Measurements from ENCODE around the gene INMT. TPM values are rescaled to one million over a fixed set of nuclear protein-coding genes. Genes with fewer than 3 reads are reported as not detected.
"Not testable (repeated sequence)": the region's sequence is repeated elsewhere in the genome, so short reads cannot be mapped to it uniquely, and the experiment has no call there.

Gene INMT
- polyA plus RNA-seq, result 100 to 1,000 TPM in 1 of 3 donors, 1 to 10 TPM in 2; 2.1 to 191 (median 4.8) TPM

DNA sequence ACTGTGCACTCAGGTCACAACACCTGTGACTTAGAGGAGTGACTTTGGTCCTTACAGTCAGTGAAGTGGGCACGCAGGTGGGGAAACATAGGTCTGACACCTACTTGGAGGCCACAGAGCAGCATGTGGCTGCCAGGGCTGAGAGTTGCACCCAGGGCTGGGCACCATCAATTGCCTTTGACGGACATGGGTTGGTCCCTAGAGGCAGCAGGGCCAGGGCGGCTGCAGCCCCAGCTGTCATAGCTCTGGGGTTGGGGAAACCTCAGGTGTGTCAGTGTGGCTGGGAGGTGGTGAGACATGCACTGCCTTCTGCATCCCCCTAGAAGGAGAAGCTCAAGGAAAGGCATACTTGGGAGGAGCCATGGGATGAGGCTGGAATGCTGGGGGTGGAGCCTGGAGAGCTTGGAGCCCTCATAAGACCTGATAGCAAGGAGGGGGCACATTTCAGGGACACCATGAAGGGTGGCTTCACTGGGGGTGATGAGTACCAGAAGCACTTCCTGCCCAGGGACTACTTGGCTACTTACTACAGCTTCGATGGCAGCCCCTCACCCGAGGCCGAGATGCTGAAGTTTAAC lies at the start of gene INMT:
TSS of gene INMT (plus strand) at position 440 of the 578 bp plus-strand sequence. CDS start at position 456, 16 bp downstream.
- 53 to 60% (median 60%) methylated on average over 6 of the region's 6 CpGs for WGBS, 3 donors
- H3K27ac ChIP-seq (ENCODE audit: low read depth, low read length), result peak within 1 kb of the TSS; percentile 22

DNA sequence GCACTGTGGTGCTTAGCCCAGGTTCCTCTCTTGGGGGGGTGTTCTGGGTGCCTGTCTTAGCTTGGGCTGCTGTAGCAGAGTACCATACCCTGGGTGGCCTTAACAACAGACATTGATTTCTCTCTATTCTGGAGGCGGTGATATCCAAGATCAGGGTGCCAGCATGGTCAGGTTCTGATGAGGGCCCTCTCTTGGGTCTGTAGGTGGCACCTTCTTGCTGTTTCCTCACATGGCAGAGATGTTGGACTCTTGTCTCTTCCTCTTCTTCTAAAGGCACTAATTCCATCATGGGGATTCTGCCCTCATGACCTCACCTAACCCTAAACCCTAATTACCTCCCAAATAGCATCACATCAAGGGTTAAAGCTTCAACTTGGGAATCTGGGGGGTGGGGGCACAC lies 49.7 kb upstream of the INMT start:
- 79 to 91% (median 87%) methylated on average over 1 of the region's 1 CpG for WGBS, 3 donors
- no peak overlapping the region for H3K27ac ChIP-seq (ENCODE audit: low read depth, low read length)

DNA sequence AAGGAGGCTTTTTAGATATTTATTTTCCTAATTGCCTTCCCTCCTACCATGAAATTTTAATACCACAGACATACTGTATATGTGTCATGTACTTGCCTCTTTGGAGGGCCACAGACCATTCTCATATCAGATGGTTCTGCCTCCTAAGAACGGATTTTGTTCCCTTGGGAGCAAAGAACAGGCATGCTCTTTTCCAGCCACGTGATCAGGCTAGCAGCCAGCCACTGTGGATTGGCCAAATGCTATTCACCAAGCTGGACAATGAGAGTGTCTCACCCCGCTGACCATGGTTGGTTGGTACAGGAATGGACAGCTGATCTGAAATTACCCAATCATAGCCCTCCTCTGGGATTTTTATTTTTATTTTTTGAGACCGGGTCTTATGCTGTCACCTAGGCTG lies 48.2 kb upstream of the INMT start:
- WGBS, 3 donors, result 70 to 77% (median 75%) methylated on average over 4 of the region's 4 CpGs
- H3K27ac ChIP-seq (ENCODE audit: low read depth, low read length), result no peak overlapping the region

DNA sequence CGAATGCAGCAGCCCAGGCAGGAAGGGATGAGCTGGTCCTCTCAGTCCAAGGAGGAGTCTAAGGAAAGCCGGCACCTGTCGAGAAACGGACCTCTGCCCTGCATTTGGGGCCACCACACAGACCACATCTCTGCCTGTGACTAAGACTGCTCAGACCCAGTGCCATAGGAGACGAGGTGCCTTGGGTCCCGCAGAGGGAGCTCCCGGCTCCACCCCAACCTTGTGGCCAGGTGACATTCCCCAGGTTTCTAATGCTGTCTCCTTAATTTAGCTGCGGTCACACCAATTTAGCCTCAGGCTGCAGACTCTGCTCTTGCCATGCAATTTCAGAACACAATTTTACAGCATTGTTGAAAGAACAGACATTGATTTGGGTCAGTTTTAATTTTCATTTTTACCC lies 46.9 kb upstream of the INMT start:
- 84 to 97% (median 87%) methylated on average over 8 of the region's 8 CpGs for WGBS, 3 donors
- no peak overlapping the region for H3K27ac ChIP-seq (ENCODE audit: low read depth, low read length)

DNA sequence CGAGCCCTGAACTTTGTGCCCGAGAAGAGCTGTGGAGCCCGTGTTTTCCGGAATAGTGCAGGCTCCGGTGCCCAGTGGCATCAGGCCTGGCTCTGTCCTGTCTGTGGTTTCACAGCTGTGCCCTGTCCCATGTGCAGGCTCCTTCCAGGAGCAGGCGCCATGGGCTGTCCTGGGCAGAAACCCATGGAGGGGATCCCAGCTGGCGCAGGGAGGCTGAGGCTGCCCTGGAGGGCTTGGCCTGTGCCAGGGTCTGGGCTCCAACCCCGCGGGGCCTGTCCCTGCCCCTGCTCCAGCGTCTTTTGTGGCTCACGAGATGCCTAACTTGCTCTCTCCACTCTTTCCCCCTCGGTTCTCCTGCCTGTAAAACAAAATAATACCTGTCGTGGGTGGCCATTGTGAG lies 46.3 kb upstream of the INMT start:
- 87 to 93% (median 89%) methylated on average over 13 of the region's 13 CpGs for WGBS, 3 donors
- H3K27ac ChIP-seq (ENCODE audit: low read depth, low read length), result no peak overlapping the region

DNA sequence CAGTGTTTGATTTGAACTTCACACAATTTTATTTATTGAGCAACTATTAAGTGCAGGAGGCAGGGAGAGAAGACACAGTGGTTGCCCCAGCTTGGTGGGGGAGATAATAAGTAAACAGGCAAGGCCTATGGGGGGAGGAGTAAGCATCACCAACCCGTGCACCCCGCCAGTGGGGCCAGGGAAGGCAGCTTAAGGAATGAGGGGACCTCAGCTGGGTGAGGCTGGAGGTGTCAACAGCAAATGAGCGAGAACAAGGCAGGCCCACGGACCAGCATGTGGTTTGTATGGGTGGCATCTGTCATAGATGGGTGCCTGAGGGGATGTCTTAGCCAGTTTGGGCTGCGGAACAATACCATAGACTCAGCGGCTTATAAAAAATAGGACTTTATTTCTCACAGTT lies 45.6 kb upstream of the INMT start:
- 92 to 99% (median 94%) methylated on average over 6 of the region's 6 CpGs for WGBS, 3 donors
- no peak overlapping the region for H3K27ac ChIP-seq (ENCODE audit: low read depth, low read length)

DNA sequence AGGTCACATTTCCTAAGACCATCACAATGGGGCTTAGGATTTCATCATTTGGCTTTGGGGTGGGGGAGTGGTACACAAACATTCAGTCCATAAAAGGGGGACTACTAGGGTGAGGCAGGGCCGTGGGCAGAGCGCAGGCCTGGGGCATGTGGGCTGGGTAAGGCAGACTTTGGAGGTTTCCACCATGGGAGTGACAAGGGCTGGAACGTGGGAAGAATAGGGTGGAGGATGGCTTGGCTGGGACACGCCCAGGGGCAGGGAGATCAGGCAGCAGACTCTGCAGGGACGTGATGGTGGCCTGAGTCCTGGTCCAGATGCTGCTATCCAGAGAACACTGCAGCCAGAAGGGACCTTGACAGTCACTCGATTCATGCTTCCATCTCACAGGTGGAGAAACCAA lies 45.0 kb upstream of the INMT start:
- 75 to 84% (median 78%) methylated on average over 6 of the region's 6 CpGs for WGBS, 3 donors
- H3K27ac ChIP-seq (ENCODE audit: low read depth, low read length), result no peak overlapping the region

DNA sequence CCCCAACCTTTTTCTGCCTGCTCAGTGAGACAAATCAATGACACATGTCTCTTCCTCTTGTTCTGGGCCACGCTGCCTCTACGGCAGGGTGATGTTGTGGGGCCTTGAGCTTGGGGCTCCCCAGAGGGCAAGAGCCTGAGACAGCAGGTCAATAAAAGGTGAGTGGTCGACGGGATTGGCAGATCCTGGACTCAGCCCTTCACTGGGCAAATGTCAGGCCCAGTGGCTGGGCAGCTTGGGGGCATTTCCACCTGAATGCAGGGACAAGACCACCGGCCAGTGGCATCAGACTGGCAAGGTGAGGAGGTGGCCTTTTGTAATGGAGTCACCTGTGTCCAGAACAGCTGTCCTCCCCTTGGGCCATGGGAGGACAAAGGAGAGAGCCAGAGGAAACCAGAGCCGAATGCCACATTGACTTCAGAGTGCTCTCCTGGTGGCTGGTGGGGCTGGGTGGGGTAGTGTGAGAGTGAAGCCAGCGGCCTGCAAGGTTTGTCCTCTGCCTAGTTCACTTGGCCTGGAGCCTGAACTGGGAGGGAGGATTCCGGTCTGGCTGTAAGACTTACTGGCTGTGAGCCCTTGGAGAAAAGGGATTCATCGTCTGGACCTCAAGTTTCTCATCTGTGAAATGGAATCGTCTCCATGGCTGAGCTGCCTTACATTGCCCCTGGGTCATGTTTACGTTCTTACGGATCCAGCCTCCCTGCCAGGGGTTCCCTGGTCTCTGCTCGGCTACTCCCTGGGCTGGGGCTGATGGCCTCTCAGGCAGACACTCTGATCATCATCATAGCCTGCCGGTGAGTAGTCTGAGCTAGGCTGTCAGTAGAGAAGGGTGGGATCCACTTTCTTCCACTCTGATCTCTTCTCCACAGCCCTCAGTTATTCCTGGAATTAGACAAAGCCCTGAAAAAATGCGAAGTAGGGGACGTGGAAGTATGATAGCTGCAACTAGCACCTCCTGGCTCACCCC lies 44.3 kb upstream of the INMT start:
- H3K27ac ChIP-seq (ENCODE audit: low read depth, low read length), result no peak overlapping the region
- 58 to 64% (median 59%) methylated on average over 16 of the region's 16 CpGs for WGBS, 3 donors

DNA sequence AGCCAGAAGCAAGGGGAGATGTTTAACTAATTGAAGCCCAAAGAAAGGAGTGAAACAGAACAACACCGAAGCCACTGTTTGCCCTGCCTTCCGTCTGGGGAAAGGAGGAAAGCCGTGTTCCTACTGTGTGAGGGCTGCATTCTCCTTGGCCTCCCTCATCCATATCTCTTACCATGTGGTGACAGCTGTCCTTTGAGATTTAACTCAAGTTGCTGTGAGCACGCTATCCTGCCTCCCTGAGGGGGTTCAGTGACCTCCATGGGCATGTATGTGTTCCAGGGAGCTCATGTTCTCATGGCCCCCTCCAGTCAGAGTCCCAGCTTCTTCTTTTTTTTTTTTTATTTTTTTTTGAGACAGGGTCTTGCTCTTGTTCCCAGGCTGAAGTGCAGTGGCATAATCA lies 43.5 kb upstream of the INMT start:
- WGBS, 3 donors, result 69 to 79% (median 74%) methylated on average over 4 of the region's 4 CpGs
- H3K27ac ChIP-seq (ENCODE audit: low read depth, low read length), result no peak overlapping the region

DNA sequence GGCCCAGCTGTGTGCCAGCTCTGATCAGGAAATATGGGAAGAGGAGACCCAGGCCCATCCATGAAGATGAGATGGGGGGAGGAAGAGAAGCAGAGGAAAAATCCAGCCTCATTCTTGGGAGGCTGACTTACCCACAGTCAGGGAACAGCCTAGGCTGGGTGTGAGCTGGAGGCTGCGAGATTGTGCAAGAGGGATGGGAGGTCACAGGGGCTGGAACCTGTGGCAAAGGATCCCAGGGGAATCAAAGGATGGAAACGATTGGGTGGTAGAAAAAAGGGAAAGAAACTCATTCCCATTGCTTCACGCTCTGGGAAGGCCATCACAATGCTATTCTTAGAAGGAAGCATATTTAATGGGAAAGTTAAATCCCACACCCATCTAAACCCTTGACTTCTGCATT lies 43.0 kb upstream of the INMT start:
- WGBS, 3 donors, result 52 to 79% (median 67%) methylated on average over 3 of the region's 3 CpGs

DNA sequence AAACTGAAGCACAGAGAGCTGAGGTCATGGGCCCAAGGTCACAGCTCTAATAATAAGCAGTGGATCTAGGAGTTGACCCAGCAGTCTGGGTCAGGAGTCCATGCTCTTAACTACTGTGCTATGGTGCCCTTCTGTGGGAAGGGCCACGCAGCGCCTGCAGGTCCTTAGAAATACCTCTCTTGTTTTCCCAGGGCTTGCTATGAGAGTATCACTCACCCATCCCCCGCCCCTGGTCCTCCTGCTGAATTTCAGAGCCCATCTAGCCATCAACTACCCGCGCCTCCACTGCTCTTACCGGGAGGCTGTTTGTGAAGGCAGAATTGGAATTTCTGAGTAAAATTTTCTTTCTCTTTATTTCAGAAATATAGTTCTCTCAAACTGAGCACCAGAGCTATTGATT lies 42.4 kb upstream of the INMT start:
- WGBS, 3 donors, result 73 to 88% (median 81%) methylated on average over 6 of the region's 6 CpGs
- H3K27ac ChIP-seq (ENCODE audit: low read depth, low read length), result no peak overlapping the region

More for the DNA sequence above, 43.0 kb upstream of the INMT start:
- H3K27ac ChIP-seq (ENCODE audit: low read depth, low read length), result no peak overlapping the region

DNA sequence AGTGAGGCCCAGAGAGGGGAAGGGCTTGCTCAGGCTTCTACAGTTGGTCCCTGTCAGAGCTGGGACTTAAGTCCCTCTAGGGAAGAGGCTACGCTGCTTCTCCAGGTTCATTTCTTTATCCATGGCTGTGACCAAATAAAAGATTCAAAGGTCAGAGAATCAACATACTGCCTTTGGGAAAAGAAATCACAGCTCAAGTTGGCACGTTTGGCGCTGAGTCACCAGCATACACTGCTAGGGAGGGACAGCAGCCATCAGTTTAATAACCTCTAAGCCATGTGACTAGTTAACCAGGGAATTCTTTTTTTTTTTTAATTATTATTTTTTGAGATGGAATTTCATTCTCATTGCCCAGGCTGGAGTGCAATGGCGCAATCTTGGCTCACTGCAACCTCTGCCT lies 41.3 kb upstream of the INMT start:
- 70 to 84% (median 75%) methylated on average over 4 of the region's 4 CpGs for WGBS, 3 donors
- H3K27ac ChIP-seq (ENCODE audit: low read depth, low read length), result no peak overlapping the region

DNA sequence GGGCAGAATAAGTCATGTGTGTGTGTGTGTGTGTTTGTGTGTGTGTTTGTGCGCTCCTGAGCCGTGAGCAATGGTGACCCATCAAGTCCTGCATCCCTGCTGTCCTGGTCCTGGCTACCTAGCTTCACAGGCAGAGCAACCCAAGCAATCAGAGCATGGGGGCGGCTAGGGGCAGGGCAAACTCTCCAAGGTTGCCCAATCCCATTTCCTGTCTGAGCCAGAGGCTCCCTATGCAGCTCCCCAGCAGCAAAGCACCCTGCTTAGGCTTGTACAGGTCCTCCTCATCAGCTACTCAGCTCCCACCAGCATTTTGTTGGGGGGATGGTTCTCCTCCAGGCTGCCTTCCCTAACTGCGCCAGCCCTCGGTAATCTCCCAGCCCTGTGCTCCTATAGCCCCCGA lies 38.5 kb upstream of the INMT start:
- 76 to 87% (median 85%) methylated on average over 6 of the region's 6 CpGs for WGBS, 3 donors
- H3K27ac ChIP-seq (ENCODE audit: low read depth, low read length), result no peak overlapping the region

DNA sequence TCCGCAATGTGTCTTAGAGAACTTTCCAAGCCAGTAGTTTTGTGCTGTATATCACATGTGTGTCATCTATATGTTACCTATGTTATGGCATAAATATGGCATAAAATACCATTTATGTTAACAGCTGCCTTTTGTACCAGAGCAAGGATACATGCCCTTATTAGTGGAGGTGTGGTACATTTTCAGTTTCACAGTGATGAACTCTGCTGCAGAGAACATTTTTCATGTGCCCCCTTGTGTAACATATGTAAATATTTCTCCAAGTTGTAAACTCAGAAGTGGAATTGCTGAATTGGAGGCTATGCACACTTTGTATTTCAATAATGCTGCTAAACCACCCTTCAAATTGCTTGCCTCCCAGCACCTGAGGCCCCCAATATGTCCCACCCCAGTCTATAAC lies 37.8 kb upstream of the INMT start:
- no peak overlapping the region for H3K27ac ChIP-seq (ENCODE audit: low read depth, low read length)
- 94 to 100% (median 99%) methylated on average over 1 of the region's 1 CpG for WGBS, 3 donors

DNA sequence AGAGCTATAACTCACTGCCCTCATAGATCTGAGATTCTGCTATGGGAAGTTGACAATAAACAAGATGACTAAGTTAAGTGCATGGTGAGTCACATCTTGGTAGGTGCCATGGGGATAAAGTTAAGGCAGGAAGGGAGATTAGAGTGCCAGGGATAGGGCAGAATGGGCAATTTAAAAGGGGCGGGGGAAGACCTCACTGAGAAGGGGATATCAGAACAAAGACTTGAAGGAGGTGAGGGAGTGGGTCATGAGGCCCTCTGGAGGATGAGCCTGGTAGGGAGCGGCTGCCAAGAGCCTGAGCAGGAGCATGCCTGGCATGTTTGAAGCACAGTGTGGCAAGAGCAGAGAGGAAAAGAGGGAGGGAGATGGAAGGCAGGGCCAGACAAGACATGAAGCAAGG lies 34.8 kb upstream of the INMT start:
- WGBS, 3 donors, result 77 to 85% (median 84%) methylated on average over 2 of the region's 2 CpGs
- no peak overlapping the region for H3K27ac ChIP-seq (ENCODE audit: low read depth, low read length)

DNA sequence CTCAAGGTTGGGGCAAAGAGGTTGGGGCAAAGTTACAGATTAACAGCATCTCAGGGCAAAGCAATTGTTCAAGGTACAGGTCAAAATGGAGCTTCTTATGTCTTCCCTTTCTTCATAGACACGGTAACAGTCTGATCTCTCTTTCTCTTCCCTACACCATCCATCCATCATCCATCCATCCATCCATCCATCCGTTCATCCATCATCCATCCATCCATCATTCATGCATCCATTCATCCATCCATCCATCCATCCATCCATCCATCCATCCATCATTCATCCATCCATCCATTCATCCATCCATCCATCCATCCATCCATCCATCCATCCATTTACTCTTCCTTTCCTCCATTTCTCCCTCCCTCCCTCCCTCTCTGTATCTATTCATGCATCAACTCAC lies 32.5 kb upstream of the INMT start:
- WGBS, 3 donors, result 90 to 98% (median 93%) methylated on average over 2 of the region's 2 CpGs

DNA sequence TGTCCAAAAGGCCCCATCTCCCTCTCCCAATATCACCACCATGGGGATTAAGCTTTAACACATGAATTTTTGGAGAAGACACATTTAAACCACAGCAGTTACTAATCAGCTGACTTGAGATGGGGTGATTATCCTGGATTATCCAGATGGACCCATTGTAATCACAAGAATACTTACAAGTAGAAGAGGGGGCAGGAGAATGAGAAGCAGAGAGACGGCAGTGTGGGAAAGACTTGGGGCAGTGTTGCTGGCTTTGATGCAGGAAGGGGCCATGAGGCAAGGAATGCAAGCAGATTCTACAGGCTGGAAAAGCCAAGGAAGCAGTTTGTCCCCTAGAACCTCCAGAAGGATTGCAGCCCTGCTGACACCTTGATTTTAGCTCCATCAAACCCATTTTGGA lies 30.7 kb upstream of the INMT start:
- 96 to 100% (median 97%) methylated on average over 1 of the region's 1 CpG for whole genome bisulfite sequencing, 3 donors

More for the DNA sequence above, 32.5 kb upstream of the INMT start:
- not testable (repeated sequence) for H3K27ac ChIP-seq (ENCODE audit: low read depth, low read length)

DNA sequence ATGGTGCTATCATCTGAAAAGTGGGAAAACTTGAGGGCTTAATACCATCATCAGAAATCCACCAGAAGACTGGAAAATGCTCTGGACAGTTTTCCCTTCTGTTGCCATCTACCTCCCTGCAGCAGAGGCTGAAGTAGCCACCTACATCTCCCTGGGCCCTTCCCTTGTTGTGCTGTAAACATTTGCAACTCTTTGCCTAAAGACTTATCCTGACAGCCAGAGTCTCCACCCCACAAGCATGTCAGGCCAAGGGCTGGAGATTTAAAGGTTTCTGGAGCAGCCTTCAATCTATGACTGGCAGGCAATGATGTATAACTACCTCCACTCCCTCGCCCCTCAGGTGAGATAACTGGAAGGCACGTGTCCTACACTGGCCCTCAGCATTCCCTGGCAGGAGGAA lies 29.7 kb upstream of the INMT start:
- WGBS, 3 donors, result 78 to 83% (median 81%) methylated on average over 2 of the region's 2 CpGs
- no peak overlapping the region for H3K27ac ChIP-seq (ENCODE audit: low read depth, low read length)

More for the DNA sequence above, 30.7 kb upstream of the INMT start:
- H3K27ac ChIP-seq (ENCODE audit: low read depth, low read length), result no peak overlapping the region

DNA sequence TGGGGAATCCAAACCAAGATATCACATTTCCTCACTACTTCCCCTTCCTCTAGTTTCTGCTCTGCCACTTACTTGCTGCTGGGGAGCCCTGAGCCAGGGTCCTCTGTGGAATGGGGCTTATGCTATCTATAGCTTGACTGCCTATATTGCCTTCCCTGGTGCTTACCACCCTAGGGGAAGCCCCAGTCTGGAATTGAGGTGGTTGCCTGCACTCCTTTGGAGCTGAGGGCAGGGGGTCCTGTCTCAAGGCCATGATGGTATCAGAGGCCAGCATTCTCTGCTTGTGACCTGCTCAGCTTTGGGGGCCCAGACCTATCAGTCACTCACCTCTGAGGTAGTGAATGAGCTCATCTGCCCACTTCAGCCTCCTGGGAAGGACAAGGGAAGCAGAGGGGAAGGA lies 29.3 kb upstream of the INMT start:
- no peak overlapping the region for H3K27ac ChIP-seq (ENCODE audit: low read depth, low read length)

DNA sequence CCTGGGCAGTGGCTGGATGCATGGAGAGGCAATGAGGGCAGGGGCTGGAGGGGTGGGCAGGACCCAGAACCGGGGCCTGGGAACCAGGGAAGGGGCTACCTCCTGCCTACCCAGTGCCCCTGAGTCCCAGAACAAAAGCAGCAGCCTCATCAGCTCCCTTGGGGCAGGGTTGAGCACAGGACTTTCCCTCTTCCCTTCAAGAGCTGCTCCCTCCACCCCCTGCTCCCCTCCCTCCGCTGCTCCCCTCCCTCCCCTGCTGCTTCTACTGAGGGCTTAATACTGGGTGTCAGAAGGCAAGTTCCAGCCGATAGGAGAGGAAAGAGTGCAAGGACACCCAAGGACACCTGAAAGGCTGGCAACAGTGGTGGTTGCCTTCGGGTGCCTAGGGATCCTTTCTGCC lies 28.2 kb upstream of the INMT start:
- H3K27ac ChIP-seq (ENCODE audit: low read depth, low read length), result no peak overlapping the region
- 62 to 85% (median 82%) methylated on average over 3 to 4 of the region's 4 CpGs for WGBS, 3 donors
